Erythroblast (primary cell): ENCODE measurements around the gene GPS2.

ENCODE experiments used
- GATA1 ChIP-seq: IDR thresholded peaks from 2 replicates; pipeline ENCODE4 v1.6.1; 2011; ENCODE audit warnings: low read depth, mild to moderate bottlenecking, control low read depth, low read length, moderate library complexity
- POLR2A ChIP-seq: IDR thresholded peaks from 2 replicates; pipeline ENCODE4 v1.6.1; 2011; ENCODE audit warnings: mild to moderate bottlenecking, low read length

- no peak for TF ChIP-seq POLR2A
- TF ChIP-seq GATA1, result no peak
These were observed 1.1 kb downstream of the GPS2 start for GRCh38 chr17:7313890-7314718.
